Immature natural killer cell (primary cell): ENCODE measurements around the gene SYNC. TPM values are rescaled to one million over a fixed set of nuclear protein-coding genes. Genes with fewer than 3 reads are reported as not detected.
A peak's percentile ranks its signal among the peaks of the same experiment; 100 is the strongest.
"Not testable (repeated sequence)": the region's sequence is repeated elsewhere in the genome, so short reads cannot be mapped to it uniquely, and the experiment has no call there.

ENCODE experiments used
- DNase-seq, 3 donors: peaks; one replicate each; pipeline ENCODE4 v3.0.0; 2022; ENCODE audit warnings: mixed read lengths in 1 of 3
- H3K27ac Mint-ChIP-seq, 6 donors: one replicate each; pipeline ENCODE4 v1.8.0; 2020; ENCODE audit warnings: mixed read lengths in 6 of 6, mild to moderate bottlenecking in 5 of 6, inconsistent platforms in 4 of 6, moderate library complexity in 3 of 6
- H3K27me3 Mint-ChIP-seq, 3 donors: one replicate each; pipeline ENCODE4 v1.8.0; 2020 to 2021; ENCODE audit warnings: low read depth in 3 of 3, mild to moderate bottlenecking in 3 of 3, mixed read lengths in 3 of 3, moderate library complexity in 3 of 3, inconsistent platforms in 1 of 3
- H3K36me3 Mint-ChIP-seq, 3 donors: one replicate each; pipeline ENCODE4 v1.8.0; 2020; ENCODE audit warnings: mixed read lengths in 3 of 3, inconsistent platforms in 2 of 3, mild to moderate bottlenecking in 2 of 3
- H3K4me1 Mint-ChIP-seq, 2 donors: one replicate each; pipeline ENCODE4 v1.8.0; 2020; ENCODE audit warnings: inconsistent platforms in 2 of 2, mild to moderate bottlenecking in 2 of 2, mixed read lengths in 2 of 2, moderate library complexity in 1 of 2
- H3K4me3 Mint-ChIP-seq, 5 donors: one replicate each; pipeline ENCODE4 v1.8.0; 2020; ENCODE audit warnings: mild to moderate bottlenecking in 5 of 5, mixed read lengths in 5 of 5, inconsistent platforms in 3 of 5, moderate library complexity in 3 of 5
- H3K9me3 Mint-ChIP-seq, 6 donors: one replicate each; pipeline ENCODE4 v1.8.0; 2020; ENCODE audit warnings: mild to moderate bottlenecking in 6 of 6, mixed read lengths in 6 of 6, inconsistent platforms in 4 of 6, moderate library complexity in 3 of 6
- polyA plus RNA-seq, 3 donors: library from polyadenylated mRNA; unstranded; fragments of 300-500 nt; fragmentation: Illumina TruSeq; gene quantifications; one replicate each; pipeline ENCODE4 v1.2.3, GENCODE V29; 2021

The SYNC gene
- polyA plus RNA-seq, 3 donors from 2014 or later = not detected

DNA sequence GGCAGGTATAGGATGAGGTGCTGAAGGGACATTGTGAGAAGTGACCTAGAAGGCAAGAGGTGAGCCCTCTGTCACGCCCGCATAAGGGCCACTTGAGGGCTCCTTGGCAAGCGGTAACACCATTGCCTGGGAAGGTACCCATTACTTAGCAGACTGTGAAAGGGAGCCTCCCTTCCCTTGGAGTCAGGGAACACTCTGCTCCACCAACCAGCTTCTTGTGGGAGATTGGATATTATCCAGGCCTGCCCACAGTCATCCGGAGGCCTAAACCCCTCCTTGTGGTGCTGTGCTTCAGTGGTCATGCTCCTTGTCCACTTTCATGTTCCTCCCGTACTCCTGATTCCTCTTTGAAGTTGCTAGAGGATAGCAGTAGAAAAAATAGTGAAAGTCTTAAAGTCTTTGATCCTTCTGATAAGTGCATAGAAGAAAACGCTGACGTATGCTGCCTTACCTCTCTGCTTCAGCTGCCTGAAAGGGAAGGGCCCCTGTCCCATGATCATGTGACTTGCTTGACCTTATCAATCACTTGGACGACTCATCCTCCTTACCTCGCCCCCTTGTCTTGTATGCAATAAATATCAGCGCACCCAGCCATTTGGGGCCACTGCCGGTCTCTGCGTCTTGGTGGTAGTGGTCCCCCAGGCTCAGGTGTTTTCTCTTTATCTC is 35.5 kb downstream of the SYNC start:
- DNase-seq = no peak
- H3K27ac Mint-ChIP-seq = peak overlapping the region in 1 of 6 donors; percentile 5
- no peak overlapping the region for H3K4me3 Mint-ChIP-seq
- no peaks in the 10 kb centered on the region for H3K27me3 Mint-ChIP-seq
- H3K36me3 Mint-ChIP-seq = peaks cover 16 to 37% (median 25%) of the 10 kb centered on the region in 3 donors
- H3K9me3 Mint-ChIP-seq = no peaks in the 10 kb centered on the region
- H3K4me1 Mint-ChIP-seq = peaks cover 3 to 12% of the 10 kb centered on the region in 2 donors

DNA sequence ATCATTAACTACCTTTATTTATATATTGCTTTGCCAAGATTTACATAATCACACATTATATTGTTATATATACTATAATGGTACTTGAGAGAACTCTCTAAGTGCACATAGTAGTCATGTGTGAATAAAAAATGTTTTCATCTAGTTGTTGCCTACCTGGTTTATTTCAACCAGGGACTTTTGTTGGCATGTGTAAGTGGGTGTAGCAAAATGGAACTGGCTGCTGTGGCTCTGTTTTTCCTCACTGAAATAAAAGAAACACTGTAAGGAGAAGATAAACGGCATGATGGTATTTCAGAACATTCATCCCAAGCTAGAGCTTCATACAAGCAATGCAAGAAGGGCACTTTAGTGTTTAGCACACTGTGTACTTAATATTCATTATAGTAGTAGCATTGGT is 36.7 kb downstream of the SYNC start:
- Mint-ChIP-seq H3K4me3 (no peak overlapping the region), H3K27me3 (no peaks in the 10 kb centered on the region), H3K4me1 (peaks cover 3 to 13% of the 10 kb centered on the region in 2 donors), H3K36me3 (peaks cover 11 to 33% (median 22%) of the 10 kb centered on the region in 3 donors), H3K9me3 (no peaks in the 10 kb centered on the region), H3K27ac (no peak overlapping the region)
- DNase-seq = no peak

DNA sequence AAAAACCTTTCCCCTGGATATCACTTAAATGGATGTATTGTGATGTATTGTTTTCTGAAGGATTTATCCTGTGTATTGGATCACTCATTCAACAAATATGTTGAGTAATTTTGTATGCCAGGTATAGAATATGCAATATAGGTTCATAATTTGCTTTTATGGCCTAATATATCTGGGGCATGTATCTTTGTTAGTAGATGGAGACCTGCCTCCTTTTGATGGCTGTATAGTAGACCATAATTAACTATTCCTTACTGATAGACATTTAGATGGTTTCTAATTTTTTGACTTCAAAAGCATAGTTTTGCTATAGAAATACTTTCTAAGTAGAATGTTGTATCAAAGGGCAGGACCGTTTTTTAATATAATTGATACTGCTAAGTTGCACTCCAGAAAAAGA is 43.0 kb downstream of the SYNC start:
- Mint-ChIP-seq H3K9me3 (no peaks in the 10 kb centered on the region), H3K27ac (no peak overlapping the region), H3K4me1 (peaks cover 19 to 51% of the 10 kb centered on the region in 2 donors), H3K27me3 (no peaks in the 10 kb centered on the region), H3K4me3 (no peak overlapping the region), H3K36me3 (peaks cover 22 to 37% (median 28%) of the 10 kb centered on the region in 3 donors)
- no peak for DNase-seq

DNA sequence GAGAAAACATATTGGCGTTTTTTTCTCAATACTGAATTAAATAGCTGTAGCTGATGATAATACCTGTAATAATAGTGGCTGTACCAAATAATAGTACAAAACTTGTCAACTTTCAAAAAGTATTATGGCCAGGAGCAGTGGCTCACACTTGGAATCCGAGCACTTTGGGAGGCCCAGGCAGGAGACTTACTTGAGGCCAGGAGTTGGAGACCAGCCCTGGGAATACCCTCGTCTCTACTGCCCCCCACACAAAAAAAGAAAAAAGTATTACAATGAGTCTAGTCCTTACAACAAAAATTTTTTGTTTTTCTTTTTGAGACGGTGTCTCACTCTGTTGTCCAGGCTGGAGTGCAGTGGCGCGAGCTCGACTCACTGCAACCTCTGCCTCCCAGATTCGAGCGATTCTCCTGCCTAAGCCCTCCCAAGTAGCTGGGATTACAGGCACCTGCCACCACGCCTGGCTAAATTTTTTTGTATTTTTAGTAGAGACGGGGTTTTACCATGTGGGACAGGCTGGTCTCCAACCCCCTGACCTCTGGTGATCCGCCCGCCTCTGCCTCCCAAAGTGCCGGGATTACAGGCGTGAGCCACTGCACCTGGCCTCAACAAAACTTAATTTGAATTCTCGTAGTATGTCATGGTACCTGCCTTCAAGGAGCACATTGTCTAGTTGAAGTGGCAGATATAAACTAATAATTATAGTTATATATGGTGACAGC is 50.2 kb downstream of the SYNC start:
- peaks cover 65 to 80% of the 10 kb centered on the region in 2 donors for H3K4me1 Mint-ChIP-seq
- H3K27me3 Mint-ChIP-seq = peaks cover 9 to 20% (median 14%) of the 10 kb centered on the region in 3 donors
- peak overlapping the region; percentile 96 to 100 (median 100) for H3K27ac Mint-ChIP-seq
- H3K4me3 Mint-ChIP-seq = peak overlapping the region; percentile 94 to 100 (median 95)
- H3K36me3 Mint-ChIP-seq = peaks cover 12 to 19% (median 13%) of the 10 kb centered on the region in 3 donors
- no peaks in the 10 kb centered on the region for H3K9me3 Mint-ChIP-seq
- no peak for DNase-seq

DNA sequence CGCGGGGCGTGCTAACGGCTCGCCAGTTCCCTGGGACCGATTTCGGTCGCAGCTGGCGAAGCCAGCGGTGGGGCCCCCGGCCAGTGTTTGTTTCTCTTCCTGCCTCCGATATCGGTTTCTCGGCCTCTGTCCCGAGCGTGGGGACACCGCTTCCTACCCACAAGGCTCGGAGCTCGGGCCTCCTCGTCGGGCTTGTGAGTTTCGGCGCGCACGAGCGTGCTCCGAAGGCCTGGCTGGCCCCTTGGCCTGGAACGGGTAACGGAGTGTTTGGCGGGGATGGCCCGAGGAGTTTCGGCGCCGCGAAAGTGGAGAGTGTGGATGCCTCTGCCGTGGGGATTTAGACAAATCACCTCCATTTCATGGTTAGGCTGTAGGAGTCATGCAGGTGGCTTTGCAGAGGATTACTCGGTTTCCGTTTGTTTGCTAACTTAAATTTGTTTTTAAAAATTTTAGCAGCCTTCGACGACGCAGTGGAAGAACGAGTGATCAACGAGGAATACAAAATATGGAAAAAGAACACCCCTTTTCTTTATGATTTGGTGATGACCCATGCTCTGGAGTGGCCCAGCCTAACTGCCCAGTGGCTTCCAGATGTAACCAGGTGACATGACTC is 51.0 kb downstream of the SYNC start:
- H3K4me3 Mint-ChIP-seq = peak overlapping the region; percentile 94 to 100 (median 95)
- peaks cover 9 to 13% (median 9%) of the 10 kb centered on the region in 3 donors for H3K36me3 Mint-ChIP-seq
- no peak for DNase-seq
- peaks cover 63 to 72% of the 10 kb centered on the region in 2 donors for H3K4me1 Mint-ChIP-seq
- no peaks in the 10 kb centered on the region for H3K9me3 Mint-ChIP-seq
- H3K27ac Mint-ChIP-seq = peak overlapping the region; percentile 98 to 100 (median 100)
- peaks cover 9 to 20% (median 14%) of the 10 kb centered on the region in 3 donors for H3K27me3 Mint-ChIP-seq

DNA sequence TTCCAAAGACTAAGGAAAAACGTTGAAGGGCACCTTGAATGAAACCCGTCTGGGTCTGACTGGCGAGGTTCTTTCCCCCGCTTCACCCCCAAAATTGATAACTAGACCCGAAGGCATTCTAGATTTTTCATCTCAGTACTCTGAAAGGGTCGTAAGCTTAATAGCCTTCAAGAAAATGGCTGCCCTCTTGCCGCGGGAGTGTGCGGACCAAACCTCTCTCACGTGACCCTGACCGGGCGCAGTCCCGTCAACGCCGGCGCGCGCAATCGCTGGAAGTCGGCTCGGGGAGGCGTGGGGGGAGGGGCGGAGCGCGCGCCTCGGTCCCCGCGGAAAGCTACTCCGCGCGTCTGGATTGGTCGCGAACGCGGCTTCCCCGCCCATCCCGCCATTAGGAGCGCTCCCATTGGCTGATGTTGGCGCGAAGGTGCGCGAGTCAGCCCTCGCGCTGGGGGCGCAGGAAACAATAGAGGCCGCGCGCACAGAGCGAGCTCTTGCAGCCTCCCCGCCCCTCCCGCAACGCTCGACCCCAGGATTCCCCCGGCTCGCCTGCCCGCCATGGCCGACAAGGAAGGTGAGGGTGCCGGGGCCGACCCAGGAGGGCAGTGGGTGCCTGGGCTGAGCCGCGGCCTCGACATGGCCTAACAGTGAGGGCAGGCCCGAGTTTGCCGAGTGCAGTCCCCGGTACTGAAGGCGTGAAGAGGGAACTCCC is 51.7 kb downstream of the SYNC start, which contains the start of gene RBBP4:
Gene RBBP4 (plus strand): TSS at position 457 of the 709 bp plus-strand sequence. CDS start 99 bp downstream, at position 556.
- Mint-ChIP-seq H3K9me3 (no peaks in the 10 kb centered on the region), H3K4me1 (peaks cover 62 to 69% of the 10 kb centered on the region in 2 donors), H3K36me3 (peaks cover 9 to 12% (median 9%) of the 10 kb centered on the region in 3 donors), H3K4me3 (peak within 1 kb of the TSS; percentile 94 to 100 (median 95)), H3K27me3 (peaks cover 9 to 20% (median 14%) of the 10 kb centered on the region in 3 donors), H3K27ac (peak within 1 kb of the TSS; percentile 98 to 100 (median 100))
- DNase-seq = peak; percentile 99

DNA sequence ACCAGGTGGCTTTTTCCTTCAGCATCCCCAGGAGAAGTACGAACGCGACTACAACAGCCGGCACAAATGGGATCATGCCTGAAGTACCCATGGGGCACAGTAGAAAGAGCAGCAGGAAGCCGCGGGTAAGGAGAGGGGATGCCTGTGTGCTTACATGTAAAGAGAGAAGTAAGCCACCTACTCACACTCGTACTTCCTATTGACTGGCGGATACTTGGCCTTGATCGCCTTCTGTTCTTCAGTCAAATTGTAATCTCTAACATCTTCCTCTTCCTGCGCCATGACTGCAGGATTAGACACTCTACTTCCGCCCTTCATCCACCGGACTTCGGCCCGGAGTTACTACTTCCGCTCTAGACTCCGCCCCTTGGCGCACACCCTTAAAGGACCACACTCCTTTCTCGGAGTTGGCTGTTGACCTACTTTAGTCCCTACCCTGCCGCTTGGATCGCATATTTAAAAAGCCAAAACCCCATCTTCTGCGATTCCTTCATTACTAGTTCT is 52.3 kb downstream of the SYNC start, which contains the start of gene ZBTB8OS:
Gene ZBTB8OS (minus strand): TSS at position 303 of the 504 bp plus-strand sequence. CDS start 21 bp downstream, at position 282.
- peak within 1 kb of the TSS; percentile 98 to 100 (median 100) for H3K27ac Mint-ChIP-seq
- H3K36me3 Mint-ChIP-seq = peaks cover 3 to 8% (median 4%) of the 10 kb centered on the region in 3 donors
- H3K4me3 Mint-ChIP-seq = peak within 1 kb of the TSS; percentile 94 to 100 (median 95)
- peaks cover 58 to 69% of the 10 kb centered on the region in 2 donors for H3K4me1 Mint-ChIP-seq
- H3K27me3 Mint-ChIP-seq = peaks cover 9 to 20% (median 14%) of the 10 kb centered on the region in 3 donors
- DNase-seq = peak; percentile 87 to 91 (median 89)
- H3K9me3 Mint-ChIP-seq = no peaks in the 10 kb centered on the region

DNA sequence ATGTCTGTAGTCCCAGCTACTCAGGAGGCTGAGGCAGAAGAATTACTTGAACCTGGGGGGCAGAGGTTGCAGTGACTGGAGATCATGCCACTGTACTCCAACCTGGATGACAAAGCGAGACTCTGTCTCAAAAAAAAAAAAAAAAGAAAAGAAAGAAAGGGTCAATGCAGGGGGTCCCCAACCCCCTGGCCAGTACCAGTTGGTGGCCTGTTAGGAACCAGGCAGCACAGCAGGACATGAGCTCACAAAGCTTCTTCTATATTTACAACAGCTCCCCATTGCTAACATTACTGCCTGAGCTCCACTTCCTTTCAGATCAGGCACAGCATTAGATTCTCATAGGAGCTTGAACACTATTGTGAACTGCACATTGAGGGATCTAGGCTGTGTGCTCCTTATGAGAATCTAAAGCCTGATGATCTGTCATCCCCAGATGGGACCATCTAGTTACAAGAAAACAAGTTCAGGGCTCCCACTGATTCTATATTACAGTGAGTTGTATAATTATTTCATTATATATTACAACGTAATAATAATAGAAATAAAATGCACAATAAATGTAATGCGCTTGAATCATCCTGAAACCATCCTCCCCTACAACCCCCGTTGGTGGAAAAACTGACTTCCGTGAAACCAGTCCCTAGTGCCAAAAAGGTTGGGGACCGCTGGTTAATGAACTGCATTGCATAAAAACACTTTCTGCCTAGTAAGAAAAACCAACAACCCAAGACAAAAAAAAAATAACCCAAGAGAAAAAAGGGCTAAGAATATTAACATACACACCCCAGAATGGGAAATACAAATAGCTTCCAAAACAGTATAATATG is 55.0 kb downstream of the SYNC start:
- peaks cover 41 to 53% of the 10 kb centered on the region in 2 donors for H3K4me1 Mint-ChIP-seq

DNA sequence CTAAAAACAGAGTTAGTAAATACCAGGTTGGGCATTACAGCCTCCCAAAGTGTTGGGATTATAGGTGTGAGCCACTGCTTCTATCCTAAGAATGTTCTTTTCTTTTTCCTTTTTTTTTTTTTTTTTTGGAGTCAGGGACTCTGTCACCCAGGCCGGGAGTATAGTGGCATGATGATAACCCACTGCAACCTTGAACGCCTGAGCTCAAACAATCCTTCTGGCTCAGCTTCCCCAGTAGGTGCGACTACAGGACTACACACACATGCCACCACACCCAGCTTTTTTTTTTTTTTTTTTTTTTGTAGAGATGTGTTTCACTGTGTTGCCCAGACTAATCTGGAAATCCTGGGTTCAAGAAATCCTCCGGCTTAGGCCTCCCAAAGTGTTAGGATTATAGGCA is 58.1 kb downstream of the SYNC start:
- peaks cover 0 to 2% (median 1%) of the 10 kb centered on the region in 3 donors for H3K27me3 Mint-ChIP-seq
- H3K4me1 Mint-ChIP-seq = peaks cover 18 to 36% of the 10 kb centered on the region in 2 donors
- no peak for DNase-seq
- no peak overlapping the region for H3K4me3 Mint-ChIP-seq
- no peaks in the 10 kb centered on the region for H3K36me3 Mint-ChIP-seq
- no peak overlapping the region for H3K27ac Mint-ChIP-seq
- no peaks in the 10 kb centered on the region for H3K9me3 Mint-ChIP-seq

More for the DNA sequence above, 55.0 kb downstream of the SYNC start:
- H3K27me3 Mint-ChIP-seq = peaks cover 9 to 21% (median 12%) of the 10 kb centered on the region in 3 donors
- H3K36me3 Mint-ChIP-seq = peaks cover 0 to 3% (median 0%) of the 10 kb centered on the region in 3 donors
- H3K9me3 Mint-ChIP-seq = no peaks in the 10 kb centered on the region
- no peak for DNase-seq
- H3K27ac Mint-ChIP-seq = peak overlapping the region; percentile 29 to 80 (median 62)
- H3K4me3 Mint-ChIP-seq = peak overlapping the region in 2 of 5 donors; percentile 66 to 83

DNA sequence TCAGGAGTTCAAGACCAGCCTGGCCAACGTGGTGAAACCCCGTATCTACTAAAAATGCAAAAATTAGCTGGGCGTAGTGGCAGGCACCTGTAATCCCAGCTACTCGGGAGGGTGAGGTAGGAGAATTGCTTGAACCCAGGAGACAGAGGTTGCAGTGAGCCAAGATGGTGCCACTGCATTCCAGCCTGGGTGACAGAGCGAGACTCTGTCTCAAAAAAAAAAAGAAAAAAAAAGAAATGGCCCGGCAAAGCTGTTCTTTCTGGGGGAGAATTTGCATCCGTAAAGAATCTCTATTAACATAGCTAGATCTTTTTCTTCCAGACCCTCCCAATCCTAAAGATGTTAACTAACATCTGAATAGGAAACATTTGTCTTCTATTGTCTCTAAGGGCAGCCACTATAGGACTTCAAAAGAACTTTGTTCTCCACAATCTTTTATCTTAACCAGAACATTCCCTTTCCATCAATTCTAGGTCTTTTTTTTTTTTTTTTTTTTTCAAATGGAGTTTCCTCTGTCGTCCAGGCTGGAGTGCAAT is 60.2 kb downstream of the SYNC start:
- not testable (repeated sequence) for H3K9me3 Mint-ChIP-seq, H3K4me3 Mint-ChIP-seq, H3K27ac Mint-ChIP-seq, H3K36me3 Mint-ChIP-seq, DNase-seq, H3K27me3 Mint-ChIP-seq
- peaks cover 9 to 24% of the 10 kb centered on the region in 2 donors for H3K4me1 Mint-ChIP-seq

DNA sequence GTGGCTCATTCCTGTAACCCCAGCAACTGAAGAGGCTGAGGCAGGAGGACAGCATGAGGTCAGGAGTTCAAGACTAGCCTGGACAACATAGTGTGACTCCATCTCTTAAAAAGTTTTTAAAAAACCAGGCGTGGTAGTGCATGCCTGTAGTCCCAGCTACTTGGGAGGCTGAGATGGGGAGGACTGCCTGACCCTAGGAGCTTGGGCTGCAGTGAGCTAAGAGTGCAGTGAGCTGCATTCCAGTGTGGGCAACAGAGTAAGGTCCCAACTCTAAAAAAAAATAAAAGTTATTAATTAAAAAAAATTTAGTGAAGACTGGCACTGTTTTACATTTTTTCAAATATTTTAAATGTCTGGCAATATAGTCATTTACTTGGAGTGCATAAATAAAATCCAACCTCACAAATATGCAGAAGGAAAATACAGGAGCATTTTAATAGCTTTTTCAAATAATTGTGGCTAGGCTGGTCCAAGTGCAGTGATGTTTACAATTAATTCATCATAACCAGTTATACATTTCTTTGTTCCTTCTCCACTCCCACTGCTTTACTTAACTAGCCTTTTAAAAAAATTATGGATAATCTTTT is 63.0 kb downstream of the SYNC start:
- H3K27ac Mint-ChIP-seq = no peak overlapping the region
- no peak overlapping the region for H3K4me3 Mint-ChIP-seq
- peaks cover 0 to 1% (median 0%) of the 10 kb centered on the region in 3 donors for H3K27me3 Mint-ChIP-seq
- no peak for DNase-seq
- H3K36me3 Mint-ChIP-seq = peaks cover 0 to 7% (median 2%) of the 10 kb centered on the region in 3 donors
- peaks cover 16 to 28% of the 10 kb centered on the region in 2 donors for H3K4me1 Mint-ChIP-seq
- no peaks in the 10 kb centered on the region for H3K9me3 Mint-ChIP-seq
